Body of pancreas (tissue), 4 donors: ENCODE results near the gene ZNF146.

Experiments
- POLR2A ChIP-seq, 3 donors: fragments of 450-650 bp; IDR thresholded peaks; one replicate each; pipeline ENCODE4 v1.6.1; 2016; ENCODE audit warnings: antibody characterized with exemption in 3 of 3, mild to moderate bottlenecking in 2 of 3
- TF ChIP-seq, protein P1 (sequence below), 7 experiments: fragments of 450-650 bp in 4 of 7; fragments of 200-600 bp in 3 of 7; sonication (generic) in 3 of 7; IDR thresholded peaks; one replicate each; pipeline ENCODE4 v1.5.1; 2016 to 2019; ENCODE audit warnings: antibody characterized with exemption in 7 of 7

DNA sequence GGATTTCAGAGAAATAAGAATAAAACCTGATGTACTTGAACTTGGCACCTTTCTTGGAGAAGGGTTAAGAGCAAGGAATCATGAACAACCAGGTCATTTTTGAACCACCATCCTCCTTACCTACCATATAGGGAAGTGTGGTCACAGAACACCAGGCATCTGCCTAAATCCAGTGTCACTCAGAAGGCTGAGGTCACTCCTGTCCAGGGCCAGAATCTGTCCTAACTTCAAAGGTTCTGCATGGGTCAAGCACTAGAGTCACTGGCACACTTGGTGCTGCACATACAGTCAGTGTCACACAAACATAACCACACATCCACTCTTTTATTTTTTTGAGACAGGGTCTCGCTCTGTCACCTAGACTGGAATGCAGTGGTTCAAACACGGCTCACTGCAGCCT is 2.0 kb upstream of the ZNF146 start:
- TF ChIP-seq, protein P1, sequence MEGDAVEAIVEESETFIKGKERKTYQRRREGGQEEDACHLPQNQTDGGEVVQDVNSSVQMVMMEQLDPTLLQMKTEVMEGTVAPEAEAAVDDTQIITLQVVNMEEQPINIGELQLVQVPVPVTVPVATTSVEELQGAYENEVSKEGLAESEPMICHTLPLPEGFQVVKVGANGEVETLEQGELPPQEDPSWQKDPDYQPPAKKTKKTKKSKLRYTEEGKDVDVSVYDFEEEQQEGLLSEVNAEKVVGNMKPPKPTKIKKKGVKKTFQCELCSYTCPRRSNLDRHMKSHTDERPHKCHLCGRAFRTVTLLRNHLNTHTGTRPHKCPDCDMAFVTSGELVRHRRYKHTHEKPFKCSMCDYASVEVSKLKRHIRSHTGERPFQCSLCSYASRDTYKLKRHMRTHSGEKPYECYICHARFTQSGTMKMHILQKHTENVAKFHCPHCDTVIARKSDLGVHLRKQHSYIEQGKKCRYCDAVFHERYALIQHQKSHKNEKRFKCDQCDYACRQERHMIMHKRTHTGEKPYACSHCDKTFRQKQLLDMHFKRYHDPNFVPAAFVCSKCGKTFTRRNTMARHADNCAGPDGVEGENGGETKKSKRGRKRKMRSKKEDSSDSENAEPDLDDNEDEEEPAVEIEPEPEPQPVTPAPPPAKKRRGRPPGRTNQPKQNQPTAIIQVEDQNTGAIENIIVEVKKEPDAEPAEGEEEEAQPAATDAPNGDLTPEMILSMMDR (IDR thresholded peaks at IDR 0.05), result no peak
- no peak for TF ChIP-seq POLR2A (IDR thresholded peaks at IDR 0.05)
